MCF 10A (cell line): ENCODE data around the gene IRF5. TPM values are rescaled to one million over a fixed set of nuclear protein-coding genes. Genes with fewer than 3 reads are reported as not detected.

Experiments
- BruUV-seq: library from RNA; stranded (reverse); fragments of 400-500 nt; replicated peaks from 2 replicates; lab custom pipeline; 2021; lab: Mats Ljungman, UMichigan
- CTCF ChIA-PET: fragments of 300-600 bp; sonication (Branson Sonifier 250); formaldehyde crosslinking; extraction: SDS; loops from one replicate; lab custom pipeline; 2021; ENCODE audit warnings: antibody characterized with exemption, inconsistent platforms; lab: Yijun Ruan, JAX
- POLR2A ChIA-PET: fragments of 300-600, 350-650 bp; sonication (Branson Sonifier 250); formaldehyde crosslinking; extraction: SDS; loops from one replicate; lab custom pipeline; 2020; ENCODE audit warnings: antibody characterized with exemption, inconsistent platforms; lab: Yijun Ruan, JAX
- DNase-seq: peaks from one replicate; pipeline ENCODE4 v3.0.0-alpha.2; 2018; ENCODE audit not compliant: unreplicated experiment
- H3K27ac Mint-ChIP-seq: one replicate; pipeline ENCODE4 v1.8.0; 2022; ENCODE audit warnings: mild to moderate bottlenecking, low read depth, mixed read lengths; ENCODE audit not compliant: unreplicated experiment
- H3K27me3 Mint-ChIP-seq: one replicate; pipeline ENCODE4 v1.8.0; 2022; ENCODE audit warnings: mixed read lengths; ENCODE audit not compliant: insufficient read depth, unreplicated experiment
- H3K36me3 Mint-ChIP-seq: one replicate; pipeline ENCODE4 v1.8.0; 2022; ENCODE audit warnings: mild to moderate bottlenecking, moderate library complexity, mixed read lengths; ENCODE audit not compliant: insufficient read depth, unreplicated experiment
- H3K4me1 Mint-ChIP-seq: one replicate; pipeline ENCODE4 v1.8.0; 2022; ENCODE audit warnings: mixed read lengths; ENCODE audit not compliant: insufficient read depth, unreplicated experiment
- H3K4me3 Mint-ChIP-seq: one replicate; pipeline ENCODE4 v1.8.0; 2022; ENCODE audit warnings: mild to moderate bottlenecking, moderate library complexity, mixed read lengths; ENCODE audit not compliant: unreplicated experiment
- H3K9me3 Mint-ChIP-seq: one replicate; pipeline ENCODE4 v1.8.0; 2022; ENCODE audit warnings: mixed read lengths; ENCODE audit not compliant: unreplicated experiment
- CTCF ChIP-seq: fragments of 200-600 bp; IDR thresholded peaks from one replicate; pipeline ENCODE4 v1.8.0; 2022; ENCODE audit warnings: antibody characterized with exemption, mild to moderate bottlenecking; ENCODE audit not compliant: unreplicated experiment
- intact Hi-C: fragments of 100-400 bp; cut with micrococcal nuclease; formaldehyde crosslinking; loops from 2 replicates; pipeline ENCODE4 v1.14.1; 2022
- total RNA-seq: library from RNA; stranded (reverse); gene quantifications from 2 replicates; pipeline ENCODE4 v1.2.3, GENCODE V29; 2022

The IRF5 gene
- total RNA-seq, 1 experiment from 2014 or later: 7.5 TPM

GRCh38 chr7:128891942-128892269 lies 45.8 kb upstream of the IRF5 start:
- TF ChIP-seq CTCF: no peak
- ChIA-PET POLR2A (interaction anchor here (1.4 to 2.1 kb wide), 3 partner anchors 12 to 71 kb away, joined by 4 to 10 read pairs (median 8); partner anchors contain the start of gene ATP6V1F), CTCF (interaction anchor here (0.7 to 2.1 kb wide), 2 partner anchors 8 to 66 kb away, joined by 3 to 8 read pairs; no protein-coding TSS in a partner anchor)
- Mint-ChIP-seq H3K27me3 (no peaks in the 10 kb centered on the region), H3K4me3 (no peak overlapping the region), H3K9me3 (no peaks in the 10 kb centered on the region), H3K27ac (no peak overlapping the region), H3K36me3 (no peaks in the 10 kb centered on the region), H3K4me1 (peaks cover 12% of the 10 kb centered on the region)
- DNase-seq: no peak
- intact Hi-C loops: no loop called here
- no TSS peak for BruUV-seq

GRCh38 chr7:128892521-128893250 lies 45.0 kb upstream of the IRF5 start:
- CTCF ChIA-PET: interaction anchor here (0.7 to 2.1 kb wide), 3 partner anchors 9 to 155 kb away, joined by 3 to 8 read pairs (median 3); no protein-coding TSS in a partner anchor
- POLR2A ChIA-PET: interaction anchor here (0.6 to 2.1 kb wide), 9 partner anchors 9 to 418 kb away, joined by 3 to 10 read pairs (median 5); partner anchors contain the start of genes ATP6V1F, IRF5 and TNPO3
- no peaks in the 10 kb centered on the region for H3K36me3 Mint-ChIP-seq
- TF ChIP-seq CTCF: no peak
- peak; percentile 19 for DNase-seq
- H3K9me3 Mint-ChIP-seq: no peaks in the 10 kb centered on the region
- peak overlapping the region; percentile 45 for H3K4me3 Mint-ChIP-seq
- H3K27me3 Mint-ChIP-seq: no peaks in the 10 kb centered on the region
- intact Hi-C loops: no loop called here
- BruUV-seq: no TSS peak
- H3K27ac Mint-ChIP-seq: peak overlapping the region; percentile 51
- H3K4me1 Mint-ChIP-seq: peaks cover 20% of the 10 kb centered on the region

GRCh38 chr7:128893251-128894100 lies 44.3 kb upstream of the IRF5 start:
- peaks cover 27% of the 10 kb centered on the region for H3K4me1 Mint-ChIP-seq
- H3K9me3 Mint-ChIP-seq: no peaks in the 10 kb centered on the region
- intact Hi-C loops: no loop called here
- TF ChIP-seq CTCF: no peak
- BruUV-seq: no TSS peak
- no peaks in the 10 kb centered on the region for H3K36me3 Mint-ChIP-seq
- ChIA-PET POLR2A (interaction anchor here (0.6 to 2.1 kb wide), 8 partner anchors 10 to 419 kb away, joined by 3 to 8 read pairs (median 4); partner anchors contain the start of genes ATP6V1F, IRF5 and TNPO3), CTCF (interaction anchor here (0.7 to 2.1 kb wide), 3 partner anchors 10 to 155 kb away, joined by 3 to 8 read pairs (median 3); no protein-coding TSS in a partner anchor)
- DNase-seq: peak; percentile 87
- no peaks in the 10 kb centered on the region for H3K27me3 Mint-ChIP-seq
- peak overlapping the region; percentile 51 for H3K27ac Mint-ChIP-seq
- H3K4me3 Mint-ChIP-seq: peak overlapping the region; percentile 45

- Mint-ChIP-seq H3K36me3 (no peaks in the 10 kb centered on the region), H3K27ac (no peak overlapping the region), H3K4me3 (no peak overlapping the region), H3K9me3 (no peaks in the 10 kb centered on the region), H3K4me1 (peaks cover 30% of the 10 kb centered on the region), H3K27me3 (no peaks in the 10 kb centered on the region)
- intact Hi-C loops: no loop called here
- TF ChIP-seq CTCF: no peak
- ChIA-PET POLR2A (interaction anchor here (0.8 to 1.8 kb wide), 3 partner anchors 31 to 161 kb away, joined by 4 to 5 read pairs (median 4); partner anchors contain the start of gene TNPO3), CTCF (no interaction called here)
- BruUV-seq: no TSS peak
- no peak for DNase-seq
Measured at GRCh38 chr7:128894101-128894440, 43.7 kb upstream of the IRF5 start.
